HUES48 (cell line): Measurements from ENCODE around the gene RANBP9.
A peak's percentile ranks its signal among the peaks of the same experiment; 100 is the strongest.

Source experiments
- H3K27ac ChIP-seq: one replicate; pipeline ENCODE4 v1.7.0; 2013; ENCODE audit warnings: low read depth, low read length, inconsistent platforms
- H3K27me3 ChIP-seq: 2 replicates; pipeline ENCODE4 v1.6.1; 2013; ENCODE audit warnings: mild to moderate bottlenecking, low read length; ENCODE audit not compliant: control insufficient read depth, insufficient read depth
- H3K36me3 ChIP-seq: 2 replicates; pipeline ENCODE4 v1.6.1; 2013; ENCODE audit warnings: low read length; ENCODE audit not compliant: control insufficient read depth, insufficient read depth
- H3K4me1 ChIP-seq: 2 replicates; pipeline ENCODE4 v1.6.1; 2013; ENCODE audit warnings: mild to moderate bottlenecking, low read length; ENCODE audit not compliant: control insufficient read depth, insufficient read depth
- H3K4me3 ChIP-seq: 2 replicates; pipeline ENCODE4 v1.5.1; 2013; ENCODE audit warnings: mild to moderate bottlenecking, low read depth, low read length
- H3K9ac ChIP-seq: 2 replicates; pipeline ENCODE4 v1.6.1; 2013; ENCODE audit warnings: mild to moderate bottlenecking, low read depth, low read length, moderate library complexity
- H3K9me3 ChIP-seq: 2 replicates; pipeline ENCODE4 v1.6.1; 2013; ENCODE audit warnings: low read length; ENCODE audit not compliant: control insufficient read depth, insufficient read depth

Gene RANBP9

DNA sequence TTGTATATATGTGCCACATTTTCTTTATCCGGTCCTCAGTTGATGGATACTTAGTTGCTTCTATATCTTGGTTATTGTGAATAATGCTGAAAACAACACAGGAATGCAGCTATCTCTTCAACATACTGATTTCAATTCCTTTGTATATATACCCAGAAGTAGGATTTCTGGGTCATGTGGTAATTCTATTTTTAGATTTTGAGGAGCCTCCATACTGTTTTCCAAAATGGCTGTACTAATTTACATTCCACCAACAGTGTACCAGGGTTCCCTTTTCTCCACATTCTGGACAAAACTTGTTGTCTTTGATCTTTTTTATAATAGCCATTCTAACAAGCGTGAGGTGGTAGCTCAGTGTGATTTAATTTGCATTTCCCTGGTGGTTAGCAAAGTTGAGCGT, 135.6 kb downstream of the RANBP9 start:
- peaks cover 7% of the 10 kb centered on the region for H3K4me1 ChIP-seq
- H3K9ac ChIP-seq, result no peak overlapping the region
- H3K27ac ChIP-seq, result no peak overlapping the region
- H3K4me3 ChIP-seq, result no peak overlapping the region
- peaks cover 10% of the 10 kb centered on the region; the same call in 1 of the 2 replicates for H3K36me3 ChIP-seq
- H3K27me3 ChIP-seq, result no peaks in the 10 kb centered on the region
- H3K9me3 ChIP-seq, result no peaks in the 10 kb centered on the region

DNA sequence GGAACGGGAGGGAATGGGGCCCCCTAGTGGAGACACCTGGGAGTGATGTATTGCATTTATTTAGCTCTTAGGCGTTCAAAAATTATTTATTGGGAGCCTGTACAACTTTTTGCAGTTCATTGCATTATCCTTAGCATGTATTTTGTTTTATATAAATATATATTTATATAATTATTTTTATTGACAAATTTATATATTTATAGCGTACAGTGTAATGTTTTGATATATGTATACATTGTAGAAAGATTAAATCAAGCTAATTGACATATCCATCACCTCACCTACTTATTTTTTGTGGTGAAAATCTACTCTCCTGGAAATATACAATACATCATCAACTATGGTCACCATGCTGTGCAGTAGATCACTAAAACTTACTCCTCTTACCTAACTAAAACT, 136.3 kb downstream of the RANBP9 start:
- no peak overlapping the region for H3K9ac ChIP-seq
- peak overlapping the region; percentile 98 for H3K27ac ChIP-seq
- 0 out of 2 replicates have a peak, but pooled peaks cover 8% of the 10 kb centered on the region for H3K36me3 ChIP-seq
- peak overlapping the region; percentile 80 for H3K4me3 ChIP-seq
- H3K9me3 ChIP-seq, result no peaks in the 10 kb centered on the region
- peaks cover 7% of the 10 kb centered on the region for H3K4me1 ChIP-seq
- no peaks in the 10 kb centered on the region for H3K27me3 ChIP-seq

DNA sequence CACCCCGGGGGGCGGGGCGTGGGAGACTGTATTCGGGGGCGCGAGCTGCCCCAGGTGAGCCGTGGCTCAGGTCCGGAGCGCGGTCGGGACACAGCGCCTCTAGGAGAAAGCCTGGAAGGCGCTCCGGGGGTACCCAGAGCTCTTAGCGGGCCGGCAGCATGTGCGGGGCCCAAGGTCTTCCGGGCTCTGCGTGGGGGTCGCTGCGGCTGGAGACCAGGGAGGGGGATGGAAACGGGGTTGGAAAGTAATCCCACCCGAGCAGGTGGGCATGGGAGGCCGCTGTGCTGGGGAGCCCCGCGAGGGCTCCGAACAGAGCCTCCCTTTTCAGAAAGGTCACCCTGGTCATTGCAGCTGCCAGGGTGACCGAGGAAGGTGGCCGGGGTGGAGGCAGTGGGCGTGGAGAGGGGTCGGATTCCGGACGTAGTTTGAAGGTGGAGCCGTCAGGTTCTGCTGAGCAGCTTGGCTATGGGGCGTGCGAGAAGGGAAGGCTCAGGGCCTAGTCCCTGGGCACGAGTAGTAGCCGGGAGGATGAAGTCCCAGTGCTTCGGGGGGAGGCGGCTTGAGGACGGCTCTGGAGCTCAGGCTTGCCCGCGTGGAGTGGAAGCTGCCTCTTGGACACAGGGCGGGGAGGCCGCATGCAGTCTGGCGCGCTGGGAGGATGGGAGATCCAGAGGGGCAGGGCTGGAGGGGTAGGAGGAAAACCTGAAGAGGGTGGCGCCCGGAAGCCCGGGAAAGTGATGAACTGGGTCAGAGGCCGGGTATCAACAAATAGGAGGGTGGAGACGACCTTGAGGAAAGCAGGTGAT, 136.9 kb downstream of the RANBP9 start, which contains the start of gene SIRT5:
Gene SIRT5 (plus strand): TSS at position 31 of the 806 bp plus-strand sequence. CDS start 9,510 bp downstream, outside the sequence.
- Histone ChIP-seq H3K36me3 (0 out of 2 replicates have a peak, but pooled peaks cover 4% of the 10 kb centered on the region), H3K4me3 (peak within 1 kb of the TSS; percentile 80), H3K9ac (peak within 1 kb of the TSS; percentile 77), H3K27me3 (no peaks in the 10 kb centered on the region), H3K4me1 (peaks cover 7% of the 10 kb centered on the region), H3K9me3 (no peaks in the 10 kb centered on the region), H3K27ac (peak within 1 kb of the TSS; percentile 98)

DNA sequence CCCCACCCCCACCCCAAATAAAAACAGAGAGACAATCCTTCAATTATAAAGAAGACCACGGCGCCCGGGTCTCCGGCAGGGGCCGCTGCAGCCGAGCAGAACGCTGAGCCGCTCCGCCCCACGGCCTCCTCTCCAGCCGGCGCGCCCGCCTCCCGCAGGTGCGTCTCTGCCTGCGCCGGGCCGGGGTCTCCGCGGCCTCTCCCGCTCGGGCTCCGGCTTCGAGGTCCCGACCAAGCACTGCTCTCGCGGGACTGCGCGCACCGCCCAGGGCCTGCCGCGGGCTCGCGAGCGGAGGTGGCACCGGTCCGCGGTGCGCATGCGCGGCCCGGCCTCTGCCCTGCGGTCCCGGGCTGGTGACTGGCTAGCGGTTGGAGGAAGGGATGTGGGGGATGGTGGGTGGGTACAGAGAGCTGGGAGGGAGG, 137.5 kb downstream of the RANBP9 start:
- no peaks in the 10 kb centered on the region for H3K27me3 ChIP-seq
- peaks cover 7% of the 10 kb centered on the region for H3K4me1 ChIP-seq
- peak overlapping the region; percentile 98 for H3K27ac ChIP-seq
- peak overlapping the region; percentile 77; the same call in 1 of the 2 replicates for H3K9ac ChIP-seq
- H3K9me3 ChIP-seq, result no peaks in the 10 kb centered on the region
- H3K36me3 ChIP-seq, result no peaks in the 10 kb centered on the region
- H3K4me3 ChIP-seq, result peak overlapping the region; percentile 80

DNA sequence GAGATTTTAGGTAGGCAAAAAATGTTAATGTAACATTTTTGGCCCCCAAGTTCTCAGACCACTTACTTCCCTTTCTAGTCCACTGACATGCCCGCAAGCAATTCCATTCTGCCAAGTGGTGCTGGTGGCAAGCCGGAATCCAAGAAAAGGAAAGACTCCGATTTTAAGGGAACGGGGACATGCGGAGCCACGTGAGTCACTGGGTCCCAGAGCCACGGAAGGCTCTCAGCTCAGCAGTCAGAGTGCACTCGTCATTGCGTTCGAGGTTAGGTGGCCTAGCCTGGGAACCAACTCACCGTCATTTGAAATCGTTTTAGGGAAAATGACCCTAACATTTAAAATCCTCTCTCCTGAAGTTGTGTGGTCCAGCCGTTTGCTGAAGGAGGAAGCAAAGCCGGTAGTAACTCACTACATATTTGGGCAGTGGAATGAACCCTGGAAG, 137.9 kb downstream of the RANBP9 start:
- Histone ChIP-seq H3K4me1 (peaks cover 7% of the 10 kb centered on the region), H3K4me3 (peak overlapping the region; percentile 80), H3K36me3 (no peaks in the 10 kb centered on the region), H3K9ac (peak overlapping the region; percentile 71), H3K27ac (peak overlapping the region; percentile 98), H3K9me3 (no peaks in the 10 kb centered on the region), H3K27me3 (no peaks in the 10 kb centered on the region)

DNA sequence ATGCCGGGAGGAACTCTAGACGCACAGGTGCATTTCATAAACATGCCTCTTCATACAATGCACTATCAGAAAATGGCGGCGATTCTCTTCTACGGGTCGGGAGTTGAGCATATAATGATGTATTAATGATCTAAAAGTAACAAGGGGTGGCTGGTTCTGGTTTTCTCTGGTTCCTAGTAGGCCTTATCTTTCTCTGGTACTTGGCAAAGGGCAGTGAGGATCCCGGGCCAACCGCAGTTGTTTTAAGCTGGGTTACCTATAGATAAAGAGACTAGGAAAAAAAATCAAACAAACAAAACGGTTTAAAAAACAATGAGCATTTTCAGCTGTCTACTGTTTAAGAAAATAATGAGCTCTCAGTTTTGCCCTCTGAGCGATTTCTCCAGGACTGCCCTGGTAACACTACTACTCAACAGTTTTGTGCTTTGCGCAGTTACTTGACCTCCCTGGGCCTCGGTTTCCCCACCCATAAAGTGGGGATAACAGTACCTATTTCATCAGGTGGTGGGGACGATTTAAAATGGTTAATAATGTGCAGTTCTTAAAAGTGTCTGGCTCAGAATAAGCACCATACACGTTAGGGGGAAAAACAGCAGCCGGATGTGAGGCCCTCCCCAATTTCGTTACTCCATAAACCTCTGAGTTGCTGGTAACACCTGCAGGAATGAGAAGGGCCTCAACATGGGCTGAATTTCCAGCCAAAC, 138.5 kb downstream of the RANBP9 start:
- H3K9me3 ChIP-seq, result no peaks in the 10 kb centered on the region
- peak overlapping the region; percentile 80 for H3K4me3 ChIP-seq
- peak overlapping the region; percentile 98 for H3K27ac ChIP-seq
- peaks cover 7% of the 10 kb centered on the region for H3K4me1 ChIP-seq
- no peaks in the 10 kb centered on the region for H3K36me3 ChIP-seq
- no peaks in the 10 kb centered on the region for H3K27me3 ChIP-seq
- peak overlapping the region; percentile 71 for H3K9ac ChIP-seq

DNA sequence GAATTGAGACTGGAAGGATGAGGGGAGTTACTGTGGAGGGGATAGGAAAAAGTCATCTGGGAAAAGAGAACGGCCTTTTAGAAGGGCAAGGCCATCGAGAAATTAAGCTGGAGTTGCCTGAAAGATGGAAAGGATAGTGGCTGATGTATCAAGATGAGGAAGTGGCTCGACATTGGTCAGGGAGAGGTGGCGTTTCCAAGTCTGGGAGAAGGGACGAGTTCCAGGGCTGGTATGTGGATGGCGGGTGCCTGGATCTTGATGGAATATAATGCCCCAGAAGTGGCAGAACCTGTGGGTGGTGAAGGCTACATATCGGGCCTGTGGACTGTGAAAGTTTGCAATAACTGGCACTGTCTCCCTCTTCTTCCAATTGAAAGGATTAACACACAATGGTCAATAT, 139.4 kb downstream of the RANBP9 start:
- Histone ChIP-seq H3K4me3 (no peak overlapping the region), H3K27me3 (no peaks in the 10 kb centered on the region), H3K9me3 (no peaks in the 10 kb centered on the region), H3K9ac (no peak overlapping the region), H3K36me3 (no peaks in the 10 kb centered on the region), H3K4me1 (peaks cover 7% of the 10 kb centered on the region), H3K27ac (no peak overlapping the region)
